ENCODE measurements around the gene MYOM3. TPM values are rescaled to one million over a fixed set of nuclear protein-coding genes. Genes with fewer than 3 reads are reported as not detected.

MYOM3 gene
- total and polyA plus RNA-seq, 2 experiments from 2014 or later, result 2.0 to 2.4 TPM

DNA sequence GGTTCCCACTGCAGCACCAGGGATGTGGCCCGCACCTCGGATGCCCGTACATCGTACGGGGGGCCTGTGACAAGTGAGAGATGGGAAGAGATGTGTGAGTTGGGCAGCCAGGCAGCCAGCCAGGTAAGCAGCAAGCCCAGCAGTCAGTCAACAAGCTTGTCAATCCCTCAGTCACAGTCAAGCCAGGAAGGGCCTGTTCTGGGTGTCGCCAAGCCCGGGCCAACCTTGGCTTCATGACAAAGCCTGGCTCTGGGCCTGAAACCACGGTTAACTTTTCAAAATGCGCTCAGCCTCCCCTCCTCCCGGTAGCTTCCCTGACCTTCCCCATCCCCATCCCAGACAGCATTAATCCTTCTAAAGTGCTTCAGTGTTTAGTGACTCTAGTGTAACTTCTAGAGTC, 31.8 kb downstream of the MYOM3 start:
- no peaks in the 10 kb centered on the region for H3K9me2 ChIP-seq (replicated peaks; ENCODE audit: insufficient read depth)
- no peak for TF ChIP-seq EZH2 (IDR thresholded peaks at IDR 0.05; ENCODE audit: borderline replicate concordance)
- TF ChIP-seq, protein P1, sequence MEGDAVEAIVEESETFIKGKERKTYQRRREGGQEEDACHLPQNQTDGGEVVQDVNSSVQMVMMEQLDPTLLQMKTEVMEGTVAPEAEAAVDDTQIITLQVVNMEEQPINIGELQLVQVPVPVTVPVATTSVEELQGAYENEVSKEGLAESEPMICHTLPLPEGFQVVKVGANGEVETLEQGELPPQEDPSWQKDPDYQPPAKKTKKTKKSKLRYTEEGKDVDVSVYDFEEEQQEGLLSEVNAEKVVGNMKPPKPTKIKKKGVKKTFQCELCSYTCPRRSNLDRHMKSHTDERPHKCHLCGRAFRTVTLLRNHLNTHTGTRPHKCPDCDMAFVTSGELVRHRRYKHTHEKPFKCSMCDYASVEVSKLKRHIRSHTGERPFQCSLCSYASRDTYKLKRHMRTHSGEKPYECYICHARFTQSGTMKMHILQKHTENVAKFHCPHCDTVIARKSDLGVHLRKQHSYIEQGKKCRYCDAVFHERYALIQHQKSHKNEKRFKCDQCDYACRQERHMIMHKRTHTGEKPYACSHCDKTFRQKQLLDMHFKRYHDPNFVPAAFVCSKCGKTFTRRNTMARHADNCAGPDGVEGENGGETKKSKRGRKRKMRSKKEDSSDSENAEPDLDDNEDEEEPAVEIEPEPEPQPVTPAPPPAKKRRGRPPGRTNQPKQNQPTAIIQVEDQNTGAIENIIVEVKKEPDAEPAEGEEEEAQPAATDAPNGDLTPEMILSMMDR (IDR thresholded peaks at IDR 0.05; ENCODE audit: poor library complexity), result no peak
- no peak for TF ChIP-seq EZH2phosphoT487 (IDR thresholded peaks at IDR 0.05; ENCODE audit: low read depth, severe bottlenecking, unreplicated experiment)
- H3K9me3 ChIP-seq (ENCODE audit: low read depth), result no peaks in the 10 kb centered on the region
- no peaks in the 10 kb centered on the region for H3K36me3 ChIP-seq (replicated peaks; ENCODE audit: insufficient read depth, low read depth)
- no peaks in the 10 kb centered on the region for H3K4me1 ChIP-seq (ENCODE audit: insufficient read depth)
- 79% methylated on average over 10 of the region's 10 CpGs for WGBS (ENCODE audit: low lambda C conversion rate, missing lambda C conversion rate)
- no peak overlapping the region for H2AFZ ChIP-seq
- no peak overlapping the region for H3K4me3 ChIP-seq
- no peak overlapping the region for H3K27ac ChIP-seq
- no peaks in the 10 kb centered on the region for H3K79me2 ChIP-seq
- no peak for DNase-seq (ENCODE audit: low spot score)
- H3K4me2 ChIP-seq, result no peak overlapping the region
- H4K20me1 ChIP-seq (ENCODE audit: insufficient read depth, poor library complexity, severe bottlenecking), result no peaks in the 10 kb centered on the region
- no peaks in the 10 kb centered on the region for H3K27me3 ChIP-seq

DNA sequence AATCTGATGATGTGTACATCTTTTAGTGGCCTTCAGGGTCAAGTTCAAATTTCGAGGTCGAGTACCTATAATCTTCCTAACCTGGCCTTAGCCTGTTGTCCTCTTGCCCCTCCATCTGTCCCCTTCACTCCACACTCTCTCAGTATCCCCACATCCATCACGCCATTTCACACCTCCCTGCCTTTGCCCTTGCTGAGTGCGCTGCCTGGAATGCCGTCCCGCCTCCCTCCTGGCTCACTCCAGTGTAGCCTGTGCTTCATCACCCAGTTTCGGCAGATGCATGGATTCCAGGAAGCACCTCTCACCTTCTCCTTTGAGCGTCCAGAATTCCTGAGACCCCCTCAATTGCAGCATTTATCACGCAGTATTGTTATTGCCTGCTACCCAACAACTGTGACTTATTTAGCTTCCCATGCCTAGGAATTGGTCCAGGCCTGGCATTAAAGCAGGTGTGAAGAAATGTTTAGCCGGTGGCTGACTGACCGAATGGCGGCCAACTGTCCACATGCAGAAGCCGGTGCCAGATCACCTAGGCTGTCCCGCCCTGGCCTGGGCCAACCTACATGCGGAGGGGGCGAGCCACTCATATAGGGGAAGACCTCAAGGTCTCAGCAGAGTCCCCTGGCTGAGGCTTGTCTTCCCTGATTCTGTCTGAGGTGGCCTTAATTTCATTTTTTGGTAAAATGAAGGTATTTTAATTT, 34.5 kb downstream of the MYOM3 start:
- H3K9me2 ChIP-seq (replicated peaks; ENCODE audit: insufficient read depth), result no peaks in the 10 kb centered on the region
- WGBS (ENCODE audit: low lambda C conversion rate, missing lambda C conversion rate), result 82% methylated on average over 16 of the region's 16 CpGs
- H3K4me2 ChIP-seq, result no peak overlapping the region
- no peak overlapping the region for H3K27ac ChIP-seq
- no peaks in the 10 kb centered on the region for H3K4me1 ChIP-seq (ENCODE audit: insufficient read depth)
- H3K79me2 ChIP-seq, result no peaks in the 10 kb centered on the region
- no peak overlapping the region for H3K4me3 ChIP-seq
- H3K27me3 ChIP-seq, result no peaks in the 10 kb centered on the region
- no peaks in the 10 kb centered on the region for H3K9me3 ChIP-seq (ENCODE audit: low read depth)
- no peak for DNase-seq (ENCODE audit: low spot score)
- H3K36me3 ChIP-seq (replicated peaks; ENCODE audit: insufficient read depth, low read depth), result no peaks in the 10 kb centered on the region
- no peak overlapping the region for H2AFZ ChIP-seq
- TF ChIP-seq EZH2phosphoT487 (IDR thresholded peaks at IDR 0.05; ENCODE audit: low read depth, severe bottlenecking, unreplicated experiment), result no peak
- no peaks in the 10 kb centered on the region for H4K20me1 ChIP-seq (ENCODE audit: insufficient read depth, poor library complexity, severe bottlenecking)

DNA sequence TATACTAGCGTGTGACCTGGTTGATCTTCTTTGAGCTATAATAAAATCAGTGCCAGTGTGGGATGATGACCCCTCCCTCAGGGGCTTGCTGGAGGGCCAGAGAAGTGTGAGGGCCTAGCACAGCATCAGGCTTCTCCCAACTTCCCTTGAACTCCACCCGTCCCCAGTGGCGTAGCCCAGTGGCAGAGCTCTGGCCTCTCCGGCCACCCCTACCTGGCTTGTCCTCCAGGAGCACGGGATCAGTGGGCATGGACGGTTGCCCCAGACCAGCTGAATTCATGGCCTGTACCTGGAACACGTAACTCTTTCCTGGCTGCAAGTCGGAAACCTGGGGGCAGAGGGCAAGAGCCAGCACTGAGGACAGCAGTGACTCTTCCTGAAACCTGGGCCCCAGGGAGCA, 36.0 kb downstream of the MYOM3 start:
- Histone ChIP-seq H3K36me3 (replicated peaks; ENCODE audit: insufficient read depth, low read depth) (no peaks in the 10 kb centered on the region), H3K9me3 (ENCODE audit: low read depth) (no peaks in the 10 kb centered on the region), H3K79me2 (no peaks in the 10 kb centered on the region), H3K4me1 (ENCODE audit: insufficient read depth) (no peaks in the 10 kb centered on the region), H3K27ac (no peak overlapping the region), H3K4me3 (no peak overlapping the region), H4K20me1 (ENCODE audit: insufficient read depth, poor library complexity, severe bottlenecking) (no peaks in the 10 kb centered on the region), H2AFZ (no peak overlapping the region), H3K9me2 (replicated peaks; ENCODE audit: insufficient read depth) (no peaks in the 10 kb centered on the region), H3K4me2 (no peak overlapping the region), H3K27me3 (no peaks in the 10 kb centered on the region)
- no peak for DNase-seq (ENCODE audit: low spot score)
- TF ChIP-seq EZH2phosphoT487 (IDR thresholded peaks at IDR 0.05; ENCODE audit: low read depth, severe bottlenecking, unreplicated experiment) (no peak), EZH2 (IDR thresholded peaks at IDR 0.05; ENCODE audit: borderline replicate concordance) (no peak)
- TF ChIP-seq, protein P1 (IDR thresholded peaks at IDR 0.05; ENCODE audit: poor library complexity), result no peak
- WGBS (ENCODE audit: low lambda C conversion rate, missing lambda C conversion rate), result 97% methylated on average over 8 of the region's 8 CpGs

DNA sequence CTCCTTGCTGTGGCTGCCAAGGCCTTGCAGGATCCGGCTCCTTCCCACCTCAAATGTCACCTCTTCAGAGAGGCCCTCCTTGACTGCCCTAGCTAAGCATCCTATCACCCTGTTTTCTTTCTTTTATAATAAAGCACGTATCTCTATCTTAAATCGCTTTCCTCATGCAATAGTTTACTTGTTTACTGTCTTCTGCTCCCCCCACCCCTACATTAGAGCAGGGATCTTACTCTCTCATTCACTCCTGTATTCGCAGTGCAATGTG, 36.4 kb downstream of the MYOM3 start:
- H4K20me1 ChIP-seq (ENCODE audit: insufficient read depth, poor library complexity, severe bottlenecking), result no peaks in the 10 kb centered on the region
- 99% methylated on average over 4 of the region's 4 CpGs for WGBS (ENCODE audit: low lambda C conversion rate, missing lambda C conversion rate)
- no peak overlapping the region for H3K4me3 ChIP-seq
- no peak overlapping the region for H3K27ac ChIP-seq
- H3K4me2 ChIP-seq, result no peak overlapping the region
- no peaks in the 10 kb centered on the region for H3K36me3 ChIP-seq (replicated peaks; ENCODE audit: insufficient read depth, low read depth)
- H3K9me2 ChIP-seq (replicated peaks; ENCODE audit: insufficient read depth), result no peaks in the 10 kb centered on the region
- H3K9me3 ChIP-seq (ENCODE audit: low read depth), result no peaks in the 10 kb centered on the region
- TF ChIP-seq, protein P1 (IDR thresholded peaks at IDR 0.05; ENCODE audit: poor library complexity), result no peak
- no peak for TF ChIP-seq EZH2phosphoT487 (IDR thresholded peaks at IDR 0.05; ENCODE audit: low read depth, severe bottlenecking, unreplicated experiment)
- no peak for TF ChIP-seq EZH2 (IDR thresholded peaks at IDR 0.05; ENCODE audit: borderline replicate concordance)
- H3K79me2 ChIP-seq, result no peaks in the 10 kb centered on the region
- no peaks in the 10 kb centered on the region for H3K27me3 ChIP-seq
- no peak for DNase-seq (ENCODE audit: low spot score)
- no peaks in the 10 kb centered on the region for H3K4me1 ChIP-seq (ENCODE audit: insufficient read depth)
- no peak overlapping the region for H2AFZ ChIP-seq
